SK-N-SH (cell line): ENCODE data around the gene NCAN. TPM values are rescaled to one million over a fixed set of nuclear protein-coding genes. Genes with fewer than 3 reads are reported as not detected.

Experiments
- CTCF ChIA-PET: fragments of 300-600, 350-600 bp; formaldehyde crosslinking; extraction: SDS; loops from one replicate; lab custom pipeline; 2021; lab: Yijun Ruan, JAX
- POLR2A ChIA-PET: fragments of 350-600 bp; sonication (Branson Sonifier 250); formaldehyde crosslinking; extraction: SDS; loops from one replicate; lab custom pipeline; 2020; ENCODE audit warnings: antibody characterized with exemption, inconsistent platforms; lab: Yijun Ruan, JAX
- DNase-seq: peaks from one replicate; pipeline ENCODE4 v3.0.0; 2012
- H2AFZ ChIP-seq: fragments of 200-600 bp; sonication (generic); 2 replicates; pipeline ENCODE4 v1.8.1; 2016; ENCODE audit warnings: antibody characterized with exemption, mild to moderate bottlenecking, low read depth
- H3F3A ChIP-seq: fragments of 200-600 bp; sonication (generic); replicated peaks from 2 replicates; pipeline ENCODE3; 2016; ENCODE audit warnings: antibody characterized with exemption, mild to moderate bottlenecking; ENCODE audit not compliant: insufficient read depth
- H3K27ac ChIP-seq, 2 experiments: fragments of 200-500 bp in 1 of 2; fragments of 200-600 bp in 1 of 2; sonication (Bioruptor generic) in 1 of 2; sonication (generic), shearing (Covaris generic) in 1 of 2; 2 replicates each; pipeline versions ENCODE4 v1.5.1 to v1.6.1; 2014 to 2016; ENCODE audit warnings: low read depth in 2 of 2, inconsistent platforms in 1 of 2, low read length in 1 of 2, mild to moderate bottlenecking in 1 of 2, mixed read lengths in 1 of 2
- H3K27me3 ChIP-seq: fragments of 200-600 bp; sonication (generic), shearing (Covaris generic); 2 replicates; pipeline ENCODE4 v1.6.1; 2016; ENCODE audit warnings: mixed run types; ENCODE audit not compliant: insufficient read depth
- H3K36me3 ChIP-seq, 2 experiments: fragments of 200-500 bp in 1 of 2; fragments of 200-600 bp in 1 of 2; sonication (Bioruptor generic) in 1 of 2; sonication (generic) in 1 of 2; replicated peaks in 1 of 2; 2 replicates each; pipeline versions ENCODE3 to v1.5.1; 2014 to 2016; ENCODE audit warnings: low read length in 1 of 2, mild to moderate bottlenecking in 1 of 2; ENCODE audit not compliant: insufficient read depth in 2 of 2, control insufficient read depth in 1 of 2
- H3K4me1 ChIP-seq, 2 experiments: fragments of 200-500 bp in 1 of 2; fragments of 200-600 bp in 1 of 2; sonication (Bioruptor generic) in 1 of 2; sonication (generic), shearing (Covaris generic) in 1 of 2; 2 replicates each; pipeline versions ENCODE4 v1.5.1 to v1.6.1; 2014 to 2016; ENCODE audit warnings: low read depth in 1 of 2, low read length in 1 of 2, mixed run types in 1 of 2; ENCODE audit not compliant: insufficient read depth in 2 of 2, control insufficient read depth in 1 of 2
- H3K4me2 ChIP-seq: fragments of 200-600 bp; sonication (generic), shearing (Covaris generic); 2 replicates; pipeline ENCODE4 v1.6.1; 2017; ENCODE audit warnings: mixed run types
- H3K4me3 ChIP-seq, 2 experiments: fragments of 200-500 bp in 1 of 2; fragments of 200-600 bp in 1 of 2; sonication (Bioruptor generic) in 1 of 2; sonication (generic), shearing (Covaris generic) in 1 of 2; 2 replicates each; pipeline versions ENCODE4 v1.5.1 to v1.8.1; 2014 to 2016; ENCODE audit warnings: low read depth in 2 of 2, inconsistent platforms in 1 of 2, low read length in 1 of 2, mild to moderate bottlenecking in 1 of 2, mixed read lengths in 1 of 2, moderate library complexity in 1 of 2
- H3K79me2 ChIP-seq: fragments of 200-600 bp; sonication (generic); 2 replicates; pipeline ENCODE4 v1.8.1; 2017; ENCODE audit warnings: mild to moderate bottlenecking; ENCODE audit not compliant: insufficient read depth
- H3K9ac ChIP-seq: fragments of 200-600 bp; sonication (generic); 2 replicates; pipeline ENCODE4 v1.6.1; 2017; ENCODE audit warnings: mixed run types
- H3K9me2 ChIP-seq: fragments of 200-600 bp; sonication (generic); 2 replicates; pipeline ENCODE4 v1.6.1; 2017; ENCODE audit warnings: mixed run types
- H3K9me3 ChIP-seq: fragments of 200-600 bp; sonication (generic); 2 replicates; pipeline ENCODE4 v1.6.1; 2017; ENCODE audit warnings: mixed run types, mild to moderate bottlenecking, moderate library complexity
- H4K20me1 ChIP-seq: fragments of 200-600 bp; sonication (generic); 2 replicates; pipeline ENCODE4 v1.6.1; 2017; ENCODE audit warnings: mild to moderate bottlenecking, mixed run types; ENCODE audit not compliant: insufficient read depth
- CHD2 ChIP-seq: fragments of 150-350 bp; IDR thresholded peaks from 2 replicates; pipeline ENCODE4 v1.6.1; 2018; ENCODE audit warnings: low read length; ENCODE audit not compliant: partially characterized antibody
- EP300 ChIP-seq, 2 experiments: IDR thresholded peaks; 2 replicates each; pipeline versions ENCODE4 v1.4.0 to v1.6.1; 2012; ENCODE audit warnings: borderline replicate concordance in 1 of 2, low read depth in 1 of 2, low read length in 1 of 2
- EZH2phosphoT487 ChIP-seq: fragments of 200-600 bp; sonication (generic); IDR thresholded peaks from 2 replicates; pipeline ENCODE4 v1.6.1; 2017; ENCODE audit warnings: low read depth, mixed run types, mild to moderate bottlenecking, antibody characterized with exemption, moderate library complexity, borderline replicate concordance
- FOXM1 ChIP-seq: IDR thresholded peaks from 2 replicates; pipeline ENCODE4 v1.4.0; 2012; ENCODE audit warnings: low read depth, mild to moderate bottlenecking
- GABPA ChIP-seq: IDR thresholded peaks from 2 replicates; pipeline ENCODE4 v1.4.0; 2012; ENCODE audit warnings: low read depth, mild to moderate bottlenecking
- GATA2 ChIP-seq: sonication (generic); formaldehyde crosslinking; IDR thresholded peaks from 2 replicates; pipeline ENCODE4 v1.5.0; 2020; ENCODE audit warnings: mild to moderate bottlenecking, missing genetic modification reagents
- MEF2A ChIP-seq: IDR thresholded peaks from 2 replicates; pipeline ENCODE4 v1.4.0; 2012; ENCODE audit warnings: low read depth, borderline replicate concordance
- MXI1 ChIP-seq: IDR thresholded peaks from 2 replicates; pipeline ENCODE4 v1.6.1; 2012; ENCODE audit warnings: mild to moderate bottlenecking, low read depth, low read length, improper control_type of control experiment
- NRF1 ChIP-seq: IDR thresholded peaks from 2 replicates; pipeline ENCODE4 v1.6.1; 2012; ENCODE audit warnings: low read depth, mild to moderate bottlenecking, low read length
- POLR2AphosphoS5 ChIP-seq: IDR thresholded peaks from 2 replicates; pipeline ENCODE4 v1.6.1; 2012; ENCODE audit warnings: low read depth, low read length
- RAD21 ChIP-seq: IDR thresholded peaks from 2 replicates; pipeline ENCODE4 v1.6.1; 2012; ENCODE audit warnings: mild to moderate bottlenecking, low read length
- RCOR1 ChIP-seq: fragments of 150-350 bp; IDR thresholded peaks from 2 replicates; pipeline ENCODE4 v1.6.1; 2017; ENCODE audit warnings: antibody characterized with exemption, low read length
- SIN3A ChIP-seq: IDR thresholded peaks from 2 replicates; pipeline ENCODE4 v1.6.1; 2012; ENCODE audit warnings: low read depth, mild to moderate bottlenecking, low read length, moderate library complexity, borderline replicate concordance
- SMC3 ChIP-seq: IDR thresholded peaks from 2 replicates; pipeline ENCODE4 v1.6.1; 2012; ENCODE audit warnings: low read depth, low read length, improper control_type of control experiment
- WGBS: methylation state at CpG from one replicate; pipeline ENCODE4 v1.1.6; 2017; ENCODE audit warnings: low lambda C conversion rate; 5-methylcytosine and 5-hydroxymethylcytosine counted together
- polyA plus RNA-seq, 3 experiments: library from polyadenylated mRNA; depleted of rRNA; stranded (reverse); fragments of >200 nt; gene quantifications; 2 replicates each; pipeline ENCODE4 v1.2.3, GENCODE V29; 2012
- TF ChIP-seq, protein P1 (sequence below): IDR thresholded peaks from 2 replicates; pipeline ENCODE4; 2012
- TF ChIP-seq, protein P2 (sequence below): IDR thresholded peaks from 2 replicates; pipeline ENCODE4 v1.4.0; 2012; ENCODE audit warnings: low read depth, borderline replicate concordance
- TF ChIP-seq, protein P3 (sequence below): fragments of 200-600 bp; sonication (generic); IDR thresholded peaks from 2 replicates; pipeline ENCODE4 v1.6.1; 2017; ENCODE audit warnings: antibody characterized with exemption, mild to moderate bottlenecking, moderate library complexity
- TF ChIP-seq, protein P4 (sequence below): IDR thresholded peaks from 2 replicates; pipeline ENCODE4 v1.4.0; 2012; ENCODE audit warnings: low read depth, borderline replicate concordance
- TF ChIP-seq, protein P5 (sequence below): fragments of 150-350 bp; IDR thresholded peaks from 2 replicates; pipeline ENCODE4 v1.6.1; 2017; ENCODE audit warnings: antibody characterized with exemption, low read length, low read depth, borderline replicate concordance
- TF ChIP-seq, protein P6 (sequence below): fragments of 150-350 bp; IDR thresholded peaks from 2 replicates; pipeline ENCODE4 v1.6.1; 2016; ENCODE audit warnings: mild to moderate bottlenecking, low read depth, low read length

NCAN gene
- polyA plus RNA-seq, 1 of the 3 experiments (the other 2 are of a cell fraction): 0.03 TPM

DNA sequence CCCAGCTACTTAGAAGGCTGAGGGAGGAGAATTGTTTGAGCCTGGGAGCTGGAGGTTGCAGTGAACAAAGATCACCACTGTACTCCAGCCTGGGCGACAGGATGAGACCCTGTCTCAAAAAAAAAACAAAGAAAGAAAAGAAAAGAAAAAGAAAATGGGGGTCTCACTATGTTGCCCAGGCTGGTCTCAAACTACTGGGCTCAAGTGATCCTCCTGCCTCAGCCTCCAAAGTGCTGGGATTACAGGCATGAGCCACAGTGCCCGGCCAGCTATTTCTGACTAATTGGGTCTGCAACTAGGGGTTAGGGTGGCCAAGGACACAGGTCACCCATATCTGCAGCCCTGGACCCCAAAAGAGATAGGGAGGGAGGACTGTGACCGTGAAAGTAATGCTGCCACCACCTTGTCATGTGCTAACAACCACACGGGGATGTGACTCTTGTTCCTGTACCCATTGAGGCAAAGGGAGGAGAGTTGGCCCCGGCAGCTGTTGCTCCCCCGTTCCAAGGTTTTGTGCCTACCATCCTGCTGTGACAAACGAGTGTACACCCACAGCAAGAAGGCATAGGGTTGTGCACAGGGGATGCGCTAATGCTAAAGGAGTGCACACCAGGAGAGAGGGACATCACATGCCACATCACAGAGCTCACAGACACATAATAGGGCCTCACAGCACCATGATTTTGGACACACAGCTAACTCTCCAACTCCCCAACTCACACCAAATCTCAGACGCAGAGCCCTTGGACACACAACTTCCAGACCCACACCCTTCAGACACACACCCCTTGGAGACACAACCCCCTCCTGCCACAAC is 42.3 kb upstream of the NCAN start:
- H3K4me3 ChIP-seq: peak overlapping the region in 1 of 2 experiments; percentile 21; a peak in 1 of 4 replicates
- H3K79me2 ChIP-seq: no peaks in the 10 kb centered on the region
- DNase-seq: no peak
- no peaks in the 10 kb centered on the region for H3K36me3 ChIP-seq
- no peak overlapping the region for H3K4me2 ChIP-seq
- H3F3A ChIP-seq: no peaks in the 10 kb centered on the region
- no peak overlapping the region for H3K9ac ChIP-seq
- TF ChIP-seq GABPA (no peak), GATA2 (CRISPR knock-in tag) (no peak), FOXM1 (no peak), RCOR1 (no peak), EP300 (IDR thresholded peaks at IDR 0.05; ENCODE audit: borderline replicate concordance in 1 of 2, low read depth in 1 of 2, low read length in 1 of 2) (no peak), NRF1 (no peak), SIN3A (no peak), SMC3 (no peak), CHD2 (no peak), MXI1 (no peak), POLR2AphosphoS5 (no peak), RAD21 (no peak), MEF2A (no peak), EZH2phosphoT487 (no peak)
- TF ChIP-seq, protein P1, sequence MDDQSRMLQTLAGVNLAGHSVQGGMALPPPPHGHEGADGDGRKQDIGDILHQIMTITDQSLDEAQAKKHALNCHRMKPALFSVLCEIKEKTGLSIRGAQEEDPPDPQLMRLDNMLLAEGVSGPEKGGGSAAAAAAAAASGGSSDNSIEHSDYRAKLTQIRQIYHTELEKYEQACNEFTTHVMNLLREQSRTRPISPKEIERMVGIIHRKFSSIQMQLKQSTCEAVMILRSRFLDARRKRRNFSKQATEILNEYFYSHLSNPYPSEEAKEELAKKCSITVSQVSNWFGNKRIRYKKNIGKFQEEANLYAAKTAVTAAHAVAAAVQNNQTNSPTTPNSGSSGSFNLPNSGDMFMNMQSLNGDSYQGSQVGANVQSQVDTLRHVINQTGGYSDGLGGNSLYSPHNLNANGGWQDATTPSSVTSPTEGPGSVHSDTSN: no peak
- TF ChIP-seq, protein P2, sequence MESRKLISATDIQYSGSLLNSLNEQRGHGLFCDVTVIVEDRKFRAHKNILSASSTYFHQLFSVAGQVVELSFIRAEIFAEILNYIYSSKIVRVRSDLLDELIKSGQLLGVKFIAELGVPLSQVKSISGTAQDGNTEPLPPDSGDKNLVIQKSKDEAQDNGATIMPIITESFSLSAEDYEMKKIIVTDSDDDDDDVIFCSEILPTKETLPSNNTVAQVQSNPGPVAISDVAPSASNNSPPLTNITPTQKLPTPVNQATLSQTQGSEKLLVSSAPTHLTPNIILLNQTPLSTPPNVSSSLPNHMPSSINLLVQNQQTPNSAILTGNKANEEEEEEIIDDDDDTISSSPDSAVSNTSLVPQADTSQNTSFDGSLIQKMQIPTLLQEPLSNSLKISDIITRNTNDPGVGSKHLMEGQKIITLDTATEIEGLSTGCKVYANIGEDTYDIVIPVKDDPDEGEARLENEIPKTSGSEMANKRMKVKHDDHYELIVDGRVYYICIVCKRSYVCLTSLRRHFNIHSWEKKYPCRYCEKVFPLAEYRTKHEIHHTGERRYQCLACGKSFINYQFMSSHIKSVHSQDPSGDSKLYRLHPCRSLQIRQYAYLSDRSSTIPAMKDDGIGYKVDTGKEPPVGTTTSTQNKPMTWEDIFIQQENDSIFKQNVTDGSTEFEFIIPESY: no peak
- TF ChIP-seq, protein P3, sequence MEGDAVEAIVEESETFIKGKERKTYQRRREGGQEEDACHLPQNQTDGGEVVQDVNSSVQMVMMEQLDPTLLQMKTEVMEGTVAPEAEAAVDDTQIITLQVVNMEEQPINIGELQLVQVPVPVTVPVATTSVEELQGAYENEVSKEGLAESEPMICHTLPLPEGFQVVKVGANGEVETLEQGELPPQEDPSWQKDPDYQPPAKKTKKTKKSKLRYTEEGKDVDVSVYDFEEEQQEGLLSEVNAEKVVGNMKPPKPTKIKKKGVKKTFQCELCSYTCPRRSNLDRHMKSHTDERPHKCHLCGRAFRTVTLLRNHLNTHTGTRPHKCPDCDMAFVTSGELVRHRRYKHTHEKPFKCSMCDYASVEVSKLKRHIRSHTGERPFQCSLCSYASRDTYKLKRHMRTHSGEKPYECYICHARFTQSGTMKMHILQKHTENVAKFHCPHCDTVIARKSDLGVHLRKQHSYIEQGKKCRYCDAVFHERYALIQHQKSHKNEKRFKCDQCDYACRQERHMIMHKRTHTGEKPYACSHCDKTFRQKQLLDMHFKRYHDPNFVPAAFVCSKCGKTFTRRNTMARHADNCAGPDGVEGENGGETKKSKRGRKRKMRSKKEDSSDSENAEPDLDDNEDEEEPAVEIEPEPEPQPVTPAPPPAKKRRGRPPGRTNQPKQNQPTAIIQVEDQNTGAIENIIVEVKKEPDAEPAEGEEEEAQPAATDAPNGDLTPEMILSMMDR: no peak
- TF ChIP-seq, protein P4, sequence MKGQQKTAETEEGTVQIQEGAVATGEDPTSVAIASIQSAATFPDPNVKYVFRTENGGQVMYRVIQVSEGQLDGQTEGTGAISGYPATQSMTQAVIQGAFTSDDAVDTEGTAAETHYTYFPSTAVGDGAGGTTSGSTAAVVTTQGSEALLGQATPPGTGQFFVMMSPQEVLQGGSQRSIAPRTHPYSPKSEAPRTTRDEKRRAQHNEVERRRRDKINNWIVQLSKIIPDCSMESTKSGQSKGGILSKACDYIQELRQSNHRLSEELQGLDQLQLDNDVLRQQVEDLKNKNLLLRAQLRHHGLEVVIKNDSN: no peak
- TF ChIP-seq, protein P5, sequence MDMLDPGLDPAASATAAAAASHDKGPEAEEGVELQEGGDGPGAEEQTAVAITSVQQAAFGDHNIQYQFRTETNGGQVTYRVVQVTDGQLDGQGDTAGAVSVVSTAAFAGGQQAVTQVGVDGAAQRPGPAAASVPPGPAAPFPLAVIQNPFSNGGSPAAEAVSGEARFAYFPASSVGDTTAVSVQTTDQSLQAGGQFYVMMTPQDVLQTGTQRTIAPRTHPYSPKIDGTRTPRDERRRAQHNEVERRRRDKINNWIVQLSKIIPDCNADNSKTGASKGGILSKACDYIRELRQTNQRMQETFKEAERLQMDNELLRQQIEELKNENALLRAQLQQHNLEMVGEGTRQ: no peak
- TF ChIP-seq, protein P6, sequence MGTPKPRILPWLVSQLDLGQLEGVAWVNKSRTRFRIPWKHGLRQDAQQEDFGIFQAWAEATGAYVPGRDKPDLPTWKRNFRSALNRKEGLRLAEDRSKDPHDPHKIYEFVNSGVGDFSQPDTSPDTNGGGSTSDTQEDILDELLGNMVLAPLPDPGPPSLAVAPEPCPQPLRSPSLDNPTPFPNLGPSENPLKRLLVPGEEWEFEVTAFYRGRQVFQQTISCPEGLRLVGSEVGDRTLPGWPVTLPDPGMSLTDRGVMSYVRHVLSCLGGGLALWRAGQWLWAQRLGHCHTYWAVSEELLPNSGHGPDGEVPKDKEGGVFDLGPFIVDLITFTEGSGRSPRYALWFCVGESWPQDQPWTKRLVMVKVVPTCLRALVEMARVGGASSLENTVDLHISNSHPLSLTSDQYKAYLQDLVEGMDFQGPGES: no peak
- TF ChIP-seq, all 33 proteins: peak for 0
- H3K27me3 ChIP-seq: no peaks in the 10 kb centered on the region
- no peaks in the 10 kb centered on the region for H4K20me1 ChIP-seq
- 91% methylated on average over 9 of the region's 9 CpGs for WGBS
- H3K9me3 ChIP-seq: no peaks in the 10 kb centered on the region
- H3K27ac ChIP-seq: no peak overlapping the region
- no peak overlapping the region for H2AFZ ChIP-seq
- ChIA-PET CTCF (interaction anchor here (1.1 to 10.6 kb wide), 5 partner anchors 21 to 173 kb away, joined by 3 to 99 read pairs (median 4); no protein-coding TSS in a partner anchor), POLR2A (no interaction called here)
- no peaks in the 10 kb centered on the region for H3K9me2 ChIP-seq
- H3K4me1 ChIP-seq: peaks cover 0 to 2% of the 10 kb centered on the region in 2 experiments; a peak in 2 of 4 replicates
